Measurements from ENCODE around the gene CDH13. TPM values are rescaled to one million over a fixed set of nuclear protein-coding genes. Genes with fewer than 3 reads are reported as not detected.

CDH13 gene
- polyA plus RNA-seq, 2 of the 4 experiments (the other 2 are of a cell fraction): not detected

DNA sequence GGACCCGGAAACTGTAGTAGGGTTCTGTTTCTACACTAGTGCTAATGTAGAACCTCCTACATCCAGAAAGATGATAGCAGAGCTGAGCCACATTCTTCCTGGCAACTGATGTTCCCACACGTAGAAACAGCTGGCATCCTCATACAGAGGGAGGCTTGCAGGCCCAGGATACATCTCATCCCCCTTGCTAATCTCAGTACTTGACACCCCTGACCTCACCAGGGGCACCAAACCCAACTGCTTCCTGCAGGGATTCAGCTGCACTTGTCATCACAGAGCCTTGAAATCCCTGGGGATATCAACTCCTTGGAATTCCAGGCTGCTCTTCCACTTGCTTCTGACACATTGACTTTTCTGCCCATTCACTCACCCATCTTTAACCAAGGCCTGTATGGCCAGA lies 1105.8 kb downstream of the CDH13 start:
- Histone ChIP-seq H3K27ac (no peak overlapping the region), H3K4me3 (no peak overlapping the region), H3K4me2 (no peak overlapping the region), H3K9me3 (peaks cover 12% of the 10 kb centered on the region; the same call in 1 of the 3 replicates), H3K4me1 (no peaks in the 10 kb centered on the region)
- WGBS (ENCODE audit: missing lambda C conversion rate): 24% methylated on average over 2 of the region's 2 CpGs
- CTCF ChIA-PET: interaction anchor here (1.4 kb wide), 1 partner anchor 7 kb away, joined by 5 read pairs; no protein-coding TSS in a partner anchor
- ATAC-seq (no peak), DNase-seq (ENCODE audit: low read depth in 1 of 2, low spot score in 1 of 2) (no peak), FAIRE-seq (no peak)
- POLR2A ChIA-PET: no interaction called here
- TF ChIP-seq BHLHE40 (IDR thresholded peaks at IDR 0.05; ENCODE audit: low read depth, low read length) (no peak), RNF2 (IDR thresholded peaks at IDR 0.05; ENCODE audit: borderline replicate concordance, low read depth) (no peak)

GRCh38 chr16:83733301-83733700 lies 1106.5 kb downstream of the CDH13 start:
- no peak for FAIRE-seq
- ChIA-PET CTCF (interaction anchor here (1.4 kb wide), 1 partner anchor 8 kb away, joined by 5 read pairs; no protein-coding TSS in a partner anchor), POLR2A (no interaction called here)

GRCh38 chr16:83734136-83734535 lies 1107.4 kb downstream of the CDH13 start:
- TF ChIP-seq KDM1A (IDR thresholded peaks at IDR 0.05; ENCODE audit: low read depth) (no peak), CBX8 (IDR thresholded peaks at IDR 0.05) (no peak), BHLHE40 (IDR thresholded peaks at IDR 0.05; ENCODE audit: low read depth, low read length) (no peak), SMC3 (IDR thresholded peaks at IDR 0.05) (no peak), HDAC2 (IDR thresholded peaks at IDR 0.05) (no peak), CEBPB (IDR thresholded peaks at IDR 0.05) (no peak), CBX2 (IDR thresholded peaks at IDR 0.05; ENCODE audit: borderline replicate concordance, low read depth) (no peak), JUN (IDR thresholded peaks at IDR 0.05) (no peak), ZSCAN20 (CRISPR knock-in tag; IDR thresholded peaks at IDR 0.05) (no peak), HOXB13 (CRISPR knock-in tag; IDR thresholded peaks at IDR 0.05; ENCODE audit: low read depth) (no peak)
- TF ChIP-seq, protein P1, sequence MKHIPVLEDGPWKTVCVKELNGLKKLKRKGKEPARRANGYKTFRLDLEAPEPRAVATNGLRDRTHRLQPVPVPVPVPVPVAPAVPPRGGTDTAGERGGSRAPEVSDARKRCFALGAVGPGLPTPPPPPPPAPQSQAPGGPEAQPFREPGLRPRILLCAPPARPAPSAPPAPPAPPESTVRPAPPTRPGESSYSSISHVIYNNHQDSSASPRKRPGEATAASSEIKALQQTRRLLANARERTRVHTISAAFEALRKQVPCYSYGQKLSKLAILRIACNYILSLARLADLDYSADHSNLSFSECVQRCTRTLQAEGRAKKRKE (CRISPR knock-in tag; IDR thresholded peaks at IDR 0.05; ENCODE audit: low read depth): no peak
- TF ChIP-seq, protein P2, sequence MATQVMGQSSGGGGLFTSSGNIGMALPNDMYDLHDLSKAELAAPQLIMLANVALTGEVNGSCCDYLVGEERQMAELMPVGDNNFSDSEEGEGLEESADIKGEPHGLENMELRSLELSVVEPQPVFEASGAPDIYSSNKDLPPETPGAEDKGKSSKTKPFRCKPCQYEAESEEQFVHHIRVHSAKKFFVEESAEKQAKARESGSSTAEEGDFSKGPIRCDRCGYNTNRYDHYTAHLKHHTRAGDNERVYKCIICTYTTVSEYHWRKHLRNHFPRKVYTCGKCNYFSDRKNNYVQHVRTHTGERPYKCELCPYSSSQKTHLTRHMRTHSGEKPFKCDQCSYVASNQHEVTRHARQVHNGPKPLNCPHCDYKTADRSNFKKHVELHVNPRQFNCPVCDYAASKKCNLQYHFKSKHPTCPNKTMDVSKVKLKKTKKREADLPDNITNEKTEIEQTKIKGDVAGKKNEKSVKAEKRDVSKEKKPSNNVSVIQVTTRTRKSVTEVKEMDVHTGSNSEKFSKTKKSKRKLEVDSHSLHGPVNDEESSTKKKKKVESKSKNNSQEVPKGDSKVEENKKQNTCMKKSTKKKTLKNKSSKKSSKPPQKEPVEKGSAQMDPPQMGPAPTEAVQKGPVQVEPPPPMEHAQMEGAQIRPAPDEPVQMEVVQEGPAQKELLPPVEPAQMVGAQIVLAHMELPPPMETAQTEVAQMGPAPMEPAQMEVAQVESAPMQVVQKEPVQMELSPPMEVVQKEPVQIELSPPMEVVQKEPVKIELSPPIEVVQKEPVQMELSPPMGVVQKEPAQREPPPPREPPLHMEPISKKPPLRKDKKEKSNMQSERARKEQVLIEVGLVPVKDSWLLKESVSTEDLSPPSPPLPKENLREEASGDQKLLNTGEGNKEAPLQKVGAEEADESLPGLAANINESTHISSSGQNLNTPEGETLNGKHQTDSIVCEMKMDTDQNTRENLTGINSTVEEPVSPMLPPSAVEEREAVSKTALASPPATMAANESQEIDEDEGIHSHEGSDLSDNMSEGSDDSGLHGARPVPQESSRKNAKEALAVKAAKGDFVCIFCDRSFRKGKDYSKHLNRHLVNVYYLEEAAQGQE (IDR thresholded peaks at IDR 0.05): no peak
- TF ChIP-seq, protein P3, sequence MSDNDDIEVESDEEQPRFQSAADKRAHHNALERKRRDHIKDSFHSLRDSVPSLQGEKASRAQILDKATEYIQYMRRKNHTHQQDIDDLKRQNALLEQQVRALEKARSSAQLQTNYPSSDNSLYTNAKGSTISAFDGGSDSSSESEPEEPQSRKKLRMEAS (IDR thresholded peaks at IDR 0.05): no peak
- 27% methylated on average over 5 of the region's 5 CpGs for WGBS (ENCODE audit: missing lambda C conversion rate)
- H3K4me2 ChIP-seq: no peak overlapping the region
- H3K9me3 ChIP-seq: peaks cover 12% of the 10 kb centered on the region; the same call in 1 of the 3 replicates
- no peak overlapping the region for H3K27ac ChIP-seq
- no peaks in the 10 kb centered on the region for H3K4me1 ChIP-seq
- FAIRE-seq (no peak), DNase-seq (ENCODE audit: low read depth in 1 of 2, low spot score in 1 of 2) (no peak), ATAC-seq (no peak)
- ChIA-PET CTCF (no interaction called here), POLR2A (interaction anchor here (0.7 kb wide), 1 partner anchor 31 kb away, joined by 4 read pairs; no protein-coding TSS in a partner anchor)
- H3K4me3 ChIP-seq: no peak overlapping the region

More at GRCh38 chr16:83733301-83733700, 1106.5 kb downstream of the CDH13 start:
- DNase-seq (ENCODE audit: low read depth in 1 of 2, low spot score in 1 of 2) (no peak), ATAC-seq (no peak)
- H3K4me3 ChIP-seq: no peak overlapping the region
- H3K4me1 ChIP-seq: no peaks in the 10 kb centered on the region
- peaks cover 12% of the 10 kb centered on the region; the same call in 1 of the 3 replicates for H3K9me3 ChIP-seq
- 10% methylated on average over 9 of the region's 9 CpGs for WGBS (ENCODE audit: missing lambda C conversion rate)
- TF ChIP-seq GATA3 (IDR thresholded peaks at IDR 0.05; ENCODE audit: borderline replicate concordance) (no peak), POLR2AphosphoS2 (conservative IDR thresholded peaks at IDR 0.05; ENCODE audit: low read length) (no peak)
- H3K4me2 ChIP-seq: no peak overlapping the region
- no peak overlapping the region for H3K27ac ChIP-seq
